Effector memory CD4-positive, alpha-beta T cell (primary cell): ENCODE data around the gene SH2D7.
"Not testable (repeated sequence)": the region's sequence is repeated elsewhere in the genome, so short reads cannot be mapped to it uniquely, and the experiment has no call there.

Source experiments
- DNase-seq, 3 donors: peaks; one replicate each; pipeline ENCODE4 v3.0.0-alpha.2; 2020
- H3K27ac ChIP-seq: 2 replicates; pipeline ENCODE4 v1.7.0; 2013; ENCODE audit warnings: mild to moderate bottlenecking, low read length, moderate library complexity; ENCODE audit not compliant: insufficient read depth, poor library complexity, severe bottlenecking
- H3K27me3 ChIP-seq: replicated peaks from 2 replicates; pipeline ENCODE4 v1.7.0; 2013; ENCODE audit warnings: mild to moderate bottlenecking, low read length; ENCODE audit not compliant: insufficient read depth, control insufficient read depth, poor library complexity, severe bottlenecking
- H3K36me3 ChIP-seq: 2 replicates; pipeline ENCODE4 v1.7.0; 2013; ENCODE audit warnings: mild to moderate bottlenecking, low read length, moderate library complexity; ENCODE audit not compliant: control insufficient read depth, insufficient read depth
- H3K4me1 ChIP-seq: 2 replicates; pipeline ENCODE4 v1.7.0; 2013; ENCODE audit warnings: low read length, mild to moderate bottlenecking; ENCODE audit not compliant: control insufficient read depth, insufficient read depth, poor library complexity, severe bottlenecking
- H3K4me3 ChIP-seq: 2 replicates; pipeline ENCODE4 v1.7.0; 2013; ENCODE audit warnings: low read length, low read depth, mild to moderate bottlenecking; ENCODE audit not compliant: insufficient read depth, poor library complexity, severe bottlenecking
- H3K9me3 ChIP-seq: 2 replicates; pipeline ENCODE4 v1.7.0; 2013; ENCODE audit warnings: mild to moderate bottlenecking, low read length, moderate library complexity; ENCODE audit not compliant: control insufficient read depth

Gene SH2D7

GRCh38 chr15:78151075-78151474 is 58.7 kb downstream of the SH2D7 start:
- H3K9me3 ChIP-seq, DNase-seq, H3K27me3 ChIP-seq, H3K27ac ChIP-seq, H3K4me3 ChIP-seq, H3K36me3 ChIP-seq: not testable (repeated sequence)
- peaks cover 14% of the 10 kb centered on the region for H3K4me1 ChIP-seq
